Activated CD4-positive, alpha-beta T cell treated with anti-CD3 and anti-CD28 coated beads for 24 hours (primary cell): ENCODE data around the gene TAMM41.
"Not testable (repeated sequence)": the region's sequence is repeated elsewhere in the genome, so short reads cannot be mapped to it uniquely, and the experiment has no call there.

ENCODE experiments used
- DNase-seq, 2 donors: peaks; one replicate each; pipeline ENCODE4 v3.0.0-alpha.2; 2020; ENCODE audit warnings: low read depth in 2 of 2

TAMM41 gene

DNA sequence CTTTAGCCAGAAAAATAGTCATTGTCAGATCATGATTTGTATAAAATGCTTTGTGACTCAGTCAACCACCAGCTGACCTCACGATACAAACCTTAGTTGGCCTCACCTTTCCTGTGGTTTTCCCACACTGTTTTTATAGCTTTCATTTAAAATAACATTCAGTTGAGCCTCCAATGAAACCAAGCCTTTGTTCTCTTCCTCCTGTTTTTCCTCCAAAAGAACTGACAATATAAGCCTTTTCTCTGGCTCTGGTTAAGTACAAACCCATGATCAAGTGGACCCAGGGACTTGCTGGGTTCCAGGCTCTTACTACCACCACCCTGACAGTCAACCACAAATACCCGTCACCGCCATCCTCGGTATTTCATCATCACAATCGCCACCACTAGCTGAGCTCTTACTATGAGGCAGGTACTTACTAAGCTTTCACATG lies 81.7 kb downstream of the TAMM41 start:
- no peak for DNase-seq

- DNase-seq: no peak
Measured at GRCh38 chr3:11759996-11760395, 86.7 kb downstream of the TAMM41 start.

GRCh38 chr3:11757929-11758328 lies 88.8 kb downstream of the TAMM41 start:
- no peak for DNase-seq

DNA sequence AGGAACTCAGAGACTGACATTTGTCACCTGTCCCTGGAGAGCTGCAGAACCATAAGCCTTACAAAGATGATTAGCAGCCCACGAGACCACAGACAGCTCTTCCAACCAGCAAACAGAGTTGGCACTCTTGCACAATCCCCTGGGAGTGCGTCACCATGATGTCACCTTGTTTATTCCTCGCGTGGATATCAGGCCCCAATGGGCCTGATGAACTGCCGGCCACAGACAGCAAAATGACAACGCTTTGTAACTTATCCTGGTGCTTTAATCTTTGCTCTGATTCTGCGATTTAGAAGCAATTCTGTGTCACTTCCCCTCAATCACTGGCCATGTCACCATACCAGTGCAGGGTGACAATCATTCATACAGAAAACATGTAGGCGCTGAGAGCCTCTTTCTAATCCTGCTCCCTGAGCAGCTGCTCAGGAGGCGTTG lies 89.2 kb downstream of the TAMM41 start:
- no peak for DNase-seq

GRCh38 chr3:11755276-11755675 lies 91.4 kb downstream of the TAMM41 start:
- no peak for DNase-seq

- DNase-seq: not testable (repeated sequence)
Measured at GRCh38 chr3:11752254-11752653, 94.4 kb downstream of the TAMM41 start.

DNA sequence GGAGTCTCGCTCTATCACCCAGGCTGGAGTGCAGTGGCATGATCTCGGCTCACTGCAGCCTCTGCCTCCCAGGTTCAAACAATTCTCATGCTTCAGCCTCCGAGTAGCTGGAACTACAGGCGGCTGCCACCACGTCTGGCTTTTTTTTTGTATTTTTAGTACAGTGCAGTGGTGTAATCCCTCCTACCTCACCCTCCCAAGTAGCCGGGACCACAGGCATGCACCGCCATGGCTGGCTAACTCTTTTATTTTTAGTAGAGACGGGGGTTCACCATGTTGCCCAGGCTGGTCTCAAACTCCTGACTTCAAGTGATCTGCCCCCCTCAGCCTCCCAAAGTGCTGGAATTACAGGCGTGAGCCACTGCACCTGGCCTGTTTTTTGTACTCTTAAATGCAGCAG lies 98.4 kb downstream of the TAMM41 start:
- not testable (repeated sequence) for DNase-seq
